Vagina (tissue), 2 donors: ENCODE results near the gene ASB7. TPM values are rescaled to one million over a fixed set of nuclear protein-coding genes. Genes with fewer than 3 reads are reported as not detected.

ENCODE experiments used
- DNase-seq, 2 donors: peaks; one replicate each; pipeline ENCODE4 v3.0.0-alpha.2; 2017; ENCODE audit errors: extremely low spot score in 2 of 2
- H3K27ac ChIP-seq: fragments of 200-600 bp; sonication (generic); one replicate; pipeline ENCODE4 v1.5.1; 2019
- H3K27me3 ChIP-seq: fragments of 200-600 bp; sonication (generic); one replicate; pipeline ENCODE4 v1.5.1; 2019
- H3K36me3 ChIP-seq, 2 donors: fragments of 200-600 bp; sonication (generic); one replicate each; pipeline ENCODE4 v1.5.1; 2017 to 2019
- H3K4me1 ChIP-seq: fragments of 200-600 bp; sonication (generic); one replicate; pipeline ENCODE4 v1.5.1; 2019
- H3K4me3 ChIP-seq, 2 donors: fragments of 200-600 bp; sonication (generic); 1 replicate in 1 of 2; 2 replicates in 1 of 2; pipeline ENCODE4 v1.5.1; 2016 to 2019
- H3K9me3 ChIP-seq: fragments of 200-600 bp; sonication (generic); one replicate; pipeline ENCODE4 v1.5.1; 2019
- CTCF ChIP-seq, 3 experiments: fragments of 450-650 bp in 2 of 3; fragments of 200-600 bp in 1 of 3; sonication (generic) in 1 of 3; IDR thresholded peaks; one replicate each; pipeline ENCODE4 v1.5.1; 2017 to 2019; ENCODE audit warnings: antibody characterized with exemption in 3 of 3, mild to moderate bottlenecking in 2 of 3, moderate library complexity in 2 of 3
- POLR2A ChIP-seq, 2 donors: fragments of 450-650 bp; IDR thresholded peaks; one replicate each; pipeline ENCODE4 v1.6.1; 2017; ENCODE audit warnings: antibody characterized with exemption in 2 of 2, mild to moderate bottlenecking in 2 of 2, moderate library complexity in 2 of 2
- POLR2AphosphoS5 ChIP-seq, 2 donors: sonication (generic); formaldehyde crosslinking; IDR thresholded peaks; one replicate each; pipeline ENCODE4 v1.9.0; 2017; ENCODE audit warnings: antibody characterized with exemption in 2 of 2, mild to moderate bottlenecking in 2 of 2, low read depth in 1 of 2; ENCODE audit not compliant: insufficient read depth in 1 of 2
- intact Hi-C: fragments of 100-400 bp; cut with DNase I; formaldehyde crosslinking; loops from one replicate; pipeline ENCODE4 v1.15.1; 2023
- total RNA-seq: library from RNA; depleted of rRNA; stranded (reverse); fragments of >200 nt; gene quantifications from one replicate; pipeline ENCODE4 v1.2.3, GENCODE V29; 2016

The ASB7 gene
- total RNA-seq, 1 donor from 2014 or later: 17.9 TPM

GRCh38 chr15:100597862-100598261, 4.5 kb upstream of the ASB7 start:
- intact Hi-C loops: no loop called here
- Histone ChIP-seq H3K9me3 (no peaks in the 10 kb centered on the region), H3K4me1 (peaks cover 40% of the 10 kb centered on the region), H3K27me3 (no peaks in the 10 kb centered on the region), H3K36me3 (no peaks in the 10 kb centered on the region), H3K27ac (no peak overlapping the region), H3K4me3 (no peak overlapping the region)
- no peak for DNase-seq
- TF ChIP-seq POLR2A (IDR thresholded peaks at IDR 0.05): no peak
- no peak for TF ChIP-seq POLR2AphosphoS5 (IDR thresholded peaks at IDR 0.05; ENCODE audit: insufficient read depth in 1 of 2, low read depth in 1 of 2)
- no peak for TF ChIP-seq CTCF (IDR thresholded peaks at IDR 0.05)

GRCh38 chr15:100598655-100599054, 3.7 kb upstream of the ASB7 start:
- H3K27me3 ChIP-seq: no peaks in the 10 kb centered on the region
- no peak overlapping the region for H3K4me3 ChIP-seq
- peaks cover 48% of the 10 kb centered on the region for H3K4me1 ChIP-seq
- H3K9me3 ChIP-seq: no peaks in the 10 kb centered on the region
- H3K27ac ChIP-seq: no peak overlapping the region
- DNase-seq: no peak
- H3K36me3 ChIP-seq: no peaks in the 10 kb centered on the region
- no peak for TF ChIP-seq CTCF (IDR thresholded peaks at IDR 0.05)
- no peak for TF ChIP-seq POLR2A (IDR thresholded peaks at IDR 0.05)
- no peak for TF ChIP-seq POLR2AphosphoS5 (IDR thresholded peaks at IDR 0.05; ENCODE audit: insufficient read depth in 1 of 2, low read depth in 1 of 2)
- intact Hi-C loops: no loop called here

- Histone ChIP-seq H3K27me3 (no peaks in the 10 kb centered on the region), H3K36me3 (peaks cover 0 to 10% of the 10 kb centered on the region in 2 donors), H3K27ac (no peak overlapping the region), H3K4me1 (peaks cover 38% of the 10 kb centered on the region), H3K4me3 (peak overlapping the region; percentile 87 to 92), H3K9me3 (no peaks in the 10 kb centered on the region)
- DNase-seq: no peak
- intact Hi-C loops: no loop called here
- TF ChIP-seq CTCF (IDR thresholded peaks at IDR 0.05) (no peak), POLR2AphosphoS5 (IDR thresholded peaks at IDR 0.05; ENCODE audit: insufficient read depth in 1 of 2, low read depth in 1 of 2) (no peak), POLR2A (IDR thresholded peaks at IDR 0.05) (no peak)
These were observed 1.2 kb upstream of the ASB7 start for GRCh38 chr15:100601163-100601562.

GRCh38 chr15:100601617-100602063, 749 bp upstream of the ASB7 start:
- peaks cover 37% of the 10 kb centered on the region for H3K4me1 ChIP-seq
- H3K27ac ChIP-seq: peak overlapping the region; percentile 68
- DNase-seq: no peak
- peaks cover 0 to 10% of the 10 kb centered on the region in 2 donors for H3K36me3 ChIP-seq
- TF ChIP-seq POLR2A (IDR thresholded peaks at IDR 0.05) (no peak), POLR2AphosphoS5 (IDR thresholded peaks at IDR 0.05; ENCODE audit: insufficient read depth in 1 of 2, low read depth in 1 of 2) (no peak), CTCF (IDR thresholded peaks at IDR 0.05) (no peak)
- intact Hi-C loops: no loop called here
- H3K9me3 ChIP-seq: no peaks in the 10 kb centered on the region
- H3K27me3 ChIP-seq: no peaks in the 10 kb centered on the region
- H3K4me3 ChIP-seq: peak overlapping the region; percentile 87 to 92

- intact Hi-C loops: no loop called here
- DNase-seq: no peak
- H3K27me3 ChIP-seq: no peaks in the 10 kb centered on the region
- no peaks in the 10 kb centered on the region for H3K9me3 ChIP-seq
- peaks cover 0 to 10% of the 10 kb centered on the region in 2 donors for H3K36me3 ChIP-seq
- peaks cover 37% of the 10 kb centered on the region for H3K4me1 ChIP-seq
- H3K27ac ChIP-seq: peak overlapping the region; percentile 89
- peak overlapping the region; percentile 92 to 93 for H3K4me3 ChIP-seq
- TF ChIP-seq POLR2A (IDR thresholded peaks at IDR 0.05) (no peak), CTCF (IDR thresholded peaks at IDR 0.05) (no peak), POLR2AphosphoS5 (IDR thresholded peaks at IDR 0.05; ENCODE audit: insufficient read depth in 1 of 2, low read depth in 1 of 2) (no peak)
These were observed 519 bp downstream of the ASB7 start for GRCh38 chr15:100602823-100603393.
